NK-92 (cell line): ENCODE results near the gene PIK3C3.

Experiments
- DNase-seq: peaks from one replicate; lab custom pipeline; 2025; ENCODE audit not compliant: unreplicated experiment; lab: John Stamatoyannopoulos, UW

The PIK3C3 gene

DNA sequence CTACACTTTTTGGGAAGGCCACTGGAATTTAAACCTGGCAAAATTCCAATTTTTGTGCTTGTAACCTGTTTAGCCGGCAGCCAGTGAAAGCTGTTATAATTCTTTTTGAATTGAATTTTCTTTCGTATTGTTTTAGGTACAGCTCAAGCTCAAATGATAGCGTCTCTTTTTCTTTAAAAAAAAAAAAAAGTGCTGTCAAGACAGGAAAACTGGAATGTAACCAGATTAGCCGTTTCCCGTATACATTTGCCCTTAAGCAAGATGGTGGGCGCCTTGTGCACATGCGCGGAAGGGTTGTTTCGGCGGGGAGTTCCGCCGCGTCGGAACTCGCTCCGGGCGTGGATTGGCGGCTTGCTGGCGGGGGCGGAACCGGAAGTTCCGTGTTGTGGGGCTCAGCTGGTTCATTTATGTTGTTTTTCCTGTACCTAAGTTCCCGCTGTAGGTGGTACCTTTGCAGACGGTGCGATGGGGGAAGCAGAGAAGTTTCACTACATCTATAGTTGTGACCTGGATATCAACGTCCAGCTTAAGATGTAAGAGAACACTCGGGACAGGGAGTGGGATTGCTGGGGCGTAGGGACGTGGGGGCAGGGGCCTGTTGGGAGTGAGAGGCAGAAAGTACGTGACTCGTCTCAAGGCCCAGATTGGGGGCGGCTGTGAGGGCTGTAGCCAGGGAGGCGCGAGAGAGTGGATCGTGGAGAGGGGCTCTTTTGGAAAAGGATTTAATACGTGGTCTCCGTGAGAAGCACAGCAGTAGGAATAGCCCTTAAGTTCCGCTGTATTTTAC is at the start of gene PIK3C3:
TSS of gene PIK3C3 (plus strand) at position 408 of the 787 bp plus-strand sequence. CDS start at position 466, 58 bp downstream.
- DNase-seq: peak; percentile 85

DNA sequence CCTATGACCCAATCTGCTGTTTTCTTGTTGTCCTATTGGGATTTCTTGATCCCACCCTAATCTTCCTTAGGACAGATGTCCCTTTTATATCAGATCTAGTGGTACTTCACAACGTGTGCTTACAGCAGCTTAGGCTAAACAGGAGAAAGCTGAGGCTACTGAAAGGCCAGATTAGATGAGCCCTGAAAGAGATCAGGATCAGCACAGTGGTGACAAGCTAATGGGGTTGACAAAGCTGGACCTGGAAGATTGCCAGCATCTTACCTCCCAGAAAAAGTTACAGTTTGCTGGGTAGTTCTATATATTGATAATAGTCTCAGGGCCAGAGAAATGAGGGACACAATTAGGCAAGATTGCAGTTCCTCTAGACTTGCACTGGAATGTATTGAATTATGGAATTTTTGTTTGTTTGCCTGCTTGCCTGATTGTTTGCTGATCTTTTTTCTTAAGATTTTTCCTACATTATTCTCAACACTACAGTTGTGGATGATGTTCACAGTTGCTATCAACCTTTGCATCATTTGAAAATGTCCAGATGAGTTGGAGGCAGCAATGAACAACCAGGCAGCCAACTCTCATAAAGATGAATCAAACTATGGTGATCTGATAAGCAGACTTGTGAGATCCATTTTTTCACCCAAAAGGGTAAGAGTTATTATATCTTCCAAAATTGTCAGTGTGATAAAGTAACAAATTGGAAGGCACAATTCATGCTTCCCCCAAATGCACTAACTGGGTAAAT is 49.1 kb upstream of the PIK3C3 start:
- DNase-seq: no peak

DNA sequence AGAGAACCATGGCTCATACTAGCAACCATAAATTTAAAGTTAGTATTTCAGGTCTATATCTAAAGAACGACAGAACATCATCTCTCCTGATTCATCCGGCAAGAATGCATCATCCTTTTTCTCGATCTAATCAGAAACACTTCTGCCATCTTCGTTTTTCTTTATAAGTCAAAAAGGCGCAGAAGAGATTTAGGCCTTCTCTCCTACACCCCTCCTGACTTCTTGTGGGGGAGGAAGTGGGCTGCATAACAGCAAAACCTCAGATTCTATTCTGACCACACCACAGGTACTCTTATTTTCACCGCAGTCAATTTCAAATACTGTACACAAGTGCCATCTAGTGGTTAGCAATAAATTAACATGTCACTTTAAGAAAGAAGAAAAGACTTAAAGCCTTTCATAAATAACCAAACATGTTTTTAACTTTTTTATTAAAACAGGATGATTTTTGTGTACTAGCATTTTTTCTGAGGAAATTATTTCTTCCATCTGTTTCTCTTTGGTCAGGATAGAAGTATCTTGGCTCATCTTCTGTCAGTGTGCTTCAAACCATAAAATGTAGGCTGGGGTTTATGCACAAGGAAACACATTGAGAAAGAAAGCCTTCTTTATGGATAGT is 48.4 kb upstream of the PIK3C3 start:
- DNase-seq: no peak

DNA sequence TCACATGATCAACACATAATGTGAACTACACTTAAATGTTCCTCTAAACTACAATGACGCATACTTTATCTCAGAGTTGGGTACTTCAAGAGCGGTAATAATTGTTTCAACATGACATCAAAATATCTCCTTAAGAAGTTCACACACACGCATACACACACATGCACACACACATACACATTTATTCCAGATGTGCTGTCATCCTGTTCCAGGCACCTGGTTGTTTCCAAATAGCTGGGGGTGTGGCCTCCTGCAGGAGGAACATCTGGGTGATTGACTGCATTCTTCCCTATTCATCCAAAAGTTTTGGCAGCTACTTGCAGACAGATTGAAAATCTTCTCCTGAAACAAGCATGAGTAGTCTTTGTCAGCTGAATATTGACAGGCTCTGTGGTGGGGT is 37.9 kb upstream of the PIK3C3 start:
- DNase-seq: no peak

DNA sequence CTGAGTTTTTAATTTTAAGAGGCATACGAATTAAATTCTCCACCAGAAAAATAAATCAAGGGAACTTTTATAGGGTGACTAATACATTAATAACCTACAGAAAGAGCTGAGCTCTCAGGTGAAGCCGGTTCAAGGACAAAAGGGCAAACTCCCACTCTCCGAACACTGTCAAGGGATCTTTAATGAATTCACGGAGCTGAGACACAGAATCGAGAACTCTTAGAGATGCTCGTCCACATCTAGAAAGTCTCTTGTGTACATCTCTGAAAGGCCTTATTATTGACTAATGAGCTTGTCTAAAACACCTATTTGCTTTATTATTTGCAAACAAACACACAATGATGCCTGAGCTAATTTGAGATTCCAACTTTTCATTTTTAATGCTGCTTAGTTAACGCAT is 33.3 kb upstream of the PIK3C3 start:
- DNase-seq: no peak

DNA sequence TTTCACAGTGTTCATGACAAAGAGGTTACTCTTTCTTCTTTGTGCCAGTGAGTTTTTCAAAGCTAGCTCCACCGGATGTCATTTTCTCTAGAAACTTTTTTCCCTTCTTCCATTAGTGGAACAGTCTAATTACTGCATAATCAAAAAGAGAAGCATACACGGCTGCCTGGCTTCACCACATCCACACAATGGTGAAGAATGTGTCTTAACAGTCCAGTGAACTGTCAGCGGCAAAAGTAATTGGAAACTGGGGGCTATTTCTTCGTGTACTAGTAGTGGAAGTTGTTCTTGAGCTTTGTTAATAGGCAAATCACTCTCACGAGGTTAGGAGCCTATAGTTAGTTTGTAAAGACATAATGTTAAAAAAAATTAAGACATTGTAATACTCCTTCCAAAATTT is 32.9 kb upstream of the PIK3C3 start:
- DNase-seq: no peak

DNA sequence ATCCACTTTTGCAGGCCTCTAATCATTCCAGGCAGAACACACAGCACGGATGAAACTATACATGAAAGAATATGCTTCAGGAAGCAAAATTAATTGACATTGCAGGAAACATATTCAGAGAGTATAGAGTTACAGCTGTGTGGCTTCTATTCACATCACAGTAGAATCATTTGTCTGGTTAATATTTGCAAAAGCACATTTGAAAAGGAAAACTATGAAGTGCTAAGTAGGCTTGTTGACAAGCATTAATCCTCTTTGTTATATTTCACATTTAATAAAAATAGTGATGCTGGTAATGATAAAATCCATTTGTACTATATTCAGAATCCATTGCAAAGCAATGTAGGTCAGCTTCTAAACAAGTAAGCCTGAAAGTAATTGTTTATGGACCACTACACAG is 32.2 kb upstream of the PIK3C3 start:
- DNase-seq: no peak

DNA sequence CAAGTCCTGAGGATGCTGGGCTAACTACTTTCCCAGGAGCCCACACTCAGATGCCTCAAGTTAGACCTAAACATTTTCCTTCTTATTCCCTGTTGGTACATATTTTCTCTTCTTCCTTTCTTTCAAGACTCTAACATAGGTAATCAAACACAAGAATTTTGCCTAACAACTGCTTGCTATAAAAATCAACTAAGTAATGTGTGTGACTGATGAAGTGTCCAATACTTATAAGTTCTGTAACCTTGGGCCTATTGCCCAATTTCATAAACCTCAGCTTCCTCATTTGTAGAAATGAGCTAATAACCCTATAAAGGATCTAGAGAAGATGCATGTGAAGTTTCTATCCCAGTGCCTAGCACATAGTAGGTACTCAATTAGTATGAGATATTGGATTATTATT is 31.6 kb upstream of the PIK3C3 start:
- DNase-seq: no peak

DNA sequence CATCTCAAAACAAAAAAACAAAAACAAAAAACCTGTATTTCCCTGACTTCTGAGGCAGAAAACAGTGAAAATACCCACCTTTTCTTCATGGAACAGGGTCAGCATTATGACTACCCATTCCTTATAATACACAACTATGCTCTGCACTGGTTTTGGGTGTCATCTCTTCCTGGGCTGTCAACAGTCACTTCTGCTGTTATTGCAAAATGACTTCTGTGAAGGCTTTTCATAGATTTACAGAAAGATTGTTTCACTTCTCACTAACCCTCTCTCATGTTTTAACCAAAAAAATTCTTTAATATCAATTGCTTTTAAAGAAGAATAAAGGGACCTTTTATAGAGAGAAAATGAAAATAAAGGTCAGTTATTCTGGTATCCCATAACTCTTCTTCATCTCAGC is 26.5 kb upstream of the PIK3C3 start:
- no peak for DNase-seq

DNA sequence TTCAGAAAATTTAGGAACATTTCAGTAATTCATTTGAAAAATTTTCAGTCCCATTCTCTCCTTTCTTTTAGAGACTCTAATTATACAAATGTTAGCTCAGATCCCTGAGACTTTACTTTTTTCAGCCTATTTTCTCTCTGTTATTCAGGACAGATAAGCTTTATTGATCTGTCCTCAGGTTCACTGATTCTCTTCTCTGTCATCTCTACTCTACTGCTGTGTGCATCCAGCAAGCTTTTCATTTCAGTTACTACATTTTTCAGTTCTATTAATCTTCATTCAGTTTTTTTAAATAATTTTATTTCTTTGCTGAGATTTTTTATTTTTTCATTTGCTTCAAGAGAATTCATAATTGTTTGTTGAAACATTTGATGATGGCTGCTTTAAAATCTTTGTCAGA is 22.1 kb upstream of the PIK3C3 start:
- no peak for DNase-seq

DNA sequence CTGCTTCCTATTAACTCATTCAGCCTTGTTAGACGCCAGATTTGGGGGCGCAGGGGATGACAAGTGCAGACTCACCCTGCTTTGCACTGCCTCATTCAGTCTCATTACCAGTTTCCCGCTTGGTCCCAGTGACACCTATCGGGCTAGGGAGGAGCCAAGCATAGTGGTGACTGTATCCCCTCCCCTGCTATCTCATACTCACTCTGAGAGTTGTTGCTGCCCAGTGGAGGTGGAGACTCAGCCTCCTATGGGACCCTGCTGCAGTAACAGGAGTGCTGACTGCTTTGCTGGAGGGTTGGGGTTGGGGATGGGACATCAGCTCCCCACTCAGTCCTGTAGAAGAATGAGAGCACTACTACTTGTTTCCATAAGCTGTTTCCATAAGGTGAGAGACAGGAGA is 21.3 kb upstream of the PIK3C3 start:
- no peak for DNase-seq

DNA sequence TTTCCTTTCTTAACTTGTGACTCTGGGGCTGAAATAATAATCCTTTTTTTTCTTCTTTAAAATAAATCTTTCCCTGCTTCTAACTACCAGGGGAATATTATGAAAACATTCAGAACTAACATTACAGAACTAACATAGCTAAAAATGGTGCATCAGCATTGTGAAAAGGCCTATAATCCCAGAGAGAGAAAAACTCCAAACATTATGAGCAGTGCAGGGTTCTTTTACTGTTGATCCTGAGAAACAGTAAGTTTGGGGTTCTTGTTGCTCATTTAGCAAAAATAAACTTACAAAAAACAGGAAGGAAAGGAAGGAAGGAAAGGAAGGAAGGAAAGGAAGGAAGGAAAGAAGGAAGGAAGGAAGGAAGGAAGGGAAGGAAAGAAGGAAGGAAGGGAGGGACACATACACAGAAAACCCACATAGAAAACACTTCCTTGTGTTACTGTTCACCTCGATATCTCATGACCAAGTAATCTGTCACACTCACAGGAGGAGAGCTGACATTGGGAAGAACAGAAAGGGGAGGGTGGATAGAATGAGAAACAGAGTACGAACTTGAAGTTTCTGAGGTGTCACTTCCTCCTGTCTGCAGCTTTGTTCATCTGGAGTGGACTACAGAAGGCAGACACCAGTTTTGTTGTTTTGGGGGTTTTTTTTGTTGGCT is 18.4 kb upstream of the PIK3C3 start:
- DNase-seq: no peak

DNA sequence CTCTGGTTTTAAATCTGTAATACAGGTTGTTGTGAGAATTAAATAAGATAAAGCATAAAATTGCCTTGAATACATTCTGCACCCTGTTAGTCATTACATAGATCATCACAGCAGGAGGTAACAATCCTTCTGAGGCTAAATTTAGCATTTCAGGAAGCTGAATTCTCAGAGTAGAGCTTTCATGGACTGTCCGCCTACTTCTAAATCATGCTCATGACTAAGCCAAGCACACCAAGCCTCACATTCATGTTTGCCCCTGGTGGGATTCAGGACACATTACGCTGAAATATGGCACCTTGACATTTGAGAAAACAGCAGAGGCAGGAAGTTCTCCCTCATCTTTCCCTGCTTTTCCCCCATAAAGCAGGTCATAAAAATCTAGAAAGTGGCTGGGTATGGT is 16.6 kb upstream of the PIK3C3 start:
- no peak for DNase-seq

DNA sequence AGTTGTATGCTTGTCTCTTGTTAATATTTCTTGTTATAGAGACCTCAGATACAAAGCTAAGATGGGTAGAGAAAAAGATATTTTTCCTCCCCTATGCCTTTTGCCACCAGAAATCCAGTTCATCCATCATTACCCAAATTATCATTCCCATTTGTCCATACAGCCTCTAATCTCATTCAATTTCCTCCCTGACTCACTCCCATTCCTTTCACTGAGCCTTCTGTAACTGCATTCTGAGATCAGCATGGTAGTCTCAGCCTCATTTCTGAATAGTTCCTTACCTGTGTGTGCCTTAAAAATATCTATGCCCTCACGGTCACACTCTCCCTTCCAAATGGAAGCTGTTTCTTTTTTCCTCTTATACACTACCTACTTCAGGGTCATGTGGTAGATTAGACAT is 15.7 kb upstream of the PIK3C3 start:
- DNase-seq: no peak

DNA sequence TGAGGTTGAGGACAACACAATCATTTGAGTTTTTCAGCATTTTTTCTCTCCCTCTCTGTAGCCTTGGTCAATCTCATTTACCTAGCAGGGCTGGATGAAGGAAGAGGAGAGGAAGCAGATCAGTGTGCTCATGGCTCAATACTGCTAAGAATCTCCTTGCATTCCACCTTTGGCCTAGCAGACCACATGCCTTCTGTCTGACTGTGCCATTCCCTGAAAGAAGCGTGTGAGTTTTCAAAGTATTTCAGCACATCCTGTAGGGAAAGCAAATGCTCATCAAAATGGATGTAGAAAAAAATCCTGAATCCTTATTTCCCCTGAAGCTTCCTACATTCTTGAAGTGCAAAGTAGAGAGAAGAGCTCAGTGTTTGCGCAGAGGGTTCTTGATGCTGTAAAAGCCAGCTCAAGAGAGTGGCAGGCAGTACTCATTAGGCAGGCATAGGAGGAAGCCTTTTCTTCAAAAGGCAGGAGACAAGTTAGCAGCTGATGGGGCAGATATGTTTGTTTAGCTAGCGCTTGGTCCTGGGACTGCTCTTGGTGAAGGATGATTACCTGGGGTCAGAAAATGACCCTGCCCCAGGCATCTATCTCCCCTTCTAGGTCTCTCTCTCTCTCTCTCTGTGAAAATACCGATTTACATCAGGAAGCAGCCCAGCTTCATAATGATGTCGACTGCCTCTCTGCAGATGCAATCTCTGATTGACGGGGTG is 14.4 kb upstream of the PIK3C3 start:
- DNase-seq: no peak

DNA sequence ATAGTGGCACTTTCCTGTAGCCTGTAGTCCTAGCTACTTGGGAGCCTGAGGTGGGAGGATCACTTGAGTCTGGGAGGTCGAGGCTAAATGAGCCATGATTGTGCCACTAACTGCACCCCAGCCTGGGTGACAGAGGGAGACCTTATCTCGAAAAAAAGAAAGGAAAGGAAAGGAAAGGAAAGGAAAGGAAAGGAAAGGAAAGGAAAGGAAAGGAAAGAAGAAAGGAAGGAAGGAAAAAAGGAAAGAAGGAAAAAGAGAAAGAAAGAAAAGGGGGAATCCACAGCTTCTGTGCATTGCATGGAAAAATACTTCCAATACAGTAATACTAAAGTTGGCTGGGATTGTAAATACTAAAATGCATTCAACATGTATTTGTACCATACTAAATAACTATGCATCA is 12.8 kb upstream of the PIK3C3 start:
- DNase-seq: no peak

DNA sequence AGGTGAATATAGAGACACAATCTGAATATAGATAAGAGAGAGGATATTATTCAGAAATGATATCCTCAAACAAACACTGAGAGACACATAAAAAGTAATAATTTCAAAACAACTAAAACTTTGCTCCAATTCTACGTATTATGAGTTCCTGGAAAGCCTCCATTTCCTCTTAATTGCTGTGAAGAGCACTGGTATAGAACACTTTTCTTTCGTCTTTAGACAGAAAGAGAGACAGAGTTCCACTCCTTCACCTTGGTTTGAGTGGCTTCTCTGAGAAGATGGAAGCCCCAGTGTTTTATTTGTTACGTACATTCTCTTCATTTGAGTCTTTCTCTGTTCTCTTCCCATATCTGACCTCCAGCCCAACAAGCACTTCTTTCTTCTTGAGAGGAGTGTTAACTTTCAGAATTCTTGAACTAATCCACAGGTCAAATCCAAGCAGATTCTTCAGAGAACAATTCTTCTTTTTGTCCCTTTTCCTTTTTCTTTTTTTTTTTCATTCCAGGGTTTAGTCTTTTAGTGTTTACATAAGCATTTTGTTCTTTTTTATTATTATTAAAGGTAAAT is 6.4 kb upstream of the PIK3C3 start:
- DNase-seq: no peak

DNA sequence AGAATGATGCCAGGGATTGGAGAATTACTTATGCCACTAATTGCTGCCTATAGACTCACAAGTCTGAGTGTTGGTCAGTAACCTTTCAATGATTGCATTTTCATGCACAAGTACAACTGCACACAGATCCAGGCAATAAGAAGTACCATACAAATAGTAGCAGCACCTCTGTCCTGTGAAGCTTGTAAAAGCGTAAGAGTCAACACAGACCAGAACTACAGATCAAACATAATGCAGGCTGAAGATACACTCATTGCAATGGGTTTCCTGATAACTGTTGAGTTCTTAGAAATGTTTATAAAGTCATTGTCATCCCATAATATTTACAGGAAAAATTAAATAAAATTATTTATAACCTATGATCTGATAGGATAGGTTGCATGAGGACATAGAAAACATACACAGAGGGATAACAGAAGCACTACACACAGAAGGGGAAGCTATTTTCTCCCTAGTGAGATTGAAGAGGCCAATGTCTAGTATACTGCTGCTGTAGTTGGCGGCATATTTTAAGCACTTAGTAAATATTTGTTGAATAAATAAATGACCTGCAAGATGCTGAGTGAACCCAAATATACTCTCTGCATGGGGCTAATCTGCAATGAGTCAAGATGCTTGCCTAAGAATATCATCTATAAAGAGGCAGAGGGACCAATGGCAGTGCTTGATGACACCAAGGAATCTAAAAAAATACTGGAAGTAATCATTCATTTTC is 5.7 kb upstream of the PIK3C3 start:
- no peak for DNase-seq

DNA sequence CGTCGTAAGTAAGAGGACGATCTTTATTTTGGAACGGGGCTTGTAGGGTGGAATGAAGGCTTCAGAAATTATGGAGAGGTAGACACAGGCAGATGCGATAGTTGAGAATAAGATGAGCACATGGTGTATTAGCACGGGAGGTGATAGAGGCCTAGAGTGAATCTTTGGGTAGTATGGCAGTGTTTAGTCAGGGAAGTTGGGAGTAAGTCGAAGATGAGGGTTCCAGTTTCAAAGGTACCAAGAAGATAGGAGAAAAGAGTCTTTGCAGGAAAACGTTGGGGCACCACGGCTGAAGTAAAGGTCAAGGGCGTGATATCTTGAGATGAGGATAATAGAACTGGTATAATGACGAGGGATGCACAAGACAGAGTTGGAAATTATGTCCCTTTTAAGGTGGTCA is 654 bp downstream of the PIK3C3 start:
- DNase-seq: no peak

DNA sequence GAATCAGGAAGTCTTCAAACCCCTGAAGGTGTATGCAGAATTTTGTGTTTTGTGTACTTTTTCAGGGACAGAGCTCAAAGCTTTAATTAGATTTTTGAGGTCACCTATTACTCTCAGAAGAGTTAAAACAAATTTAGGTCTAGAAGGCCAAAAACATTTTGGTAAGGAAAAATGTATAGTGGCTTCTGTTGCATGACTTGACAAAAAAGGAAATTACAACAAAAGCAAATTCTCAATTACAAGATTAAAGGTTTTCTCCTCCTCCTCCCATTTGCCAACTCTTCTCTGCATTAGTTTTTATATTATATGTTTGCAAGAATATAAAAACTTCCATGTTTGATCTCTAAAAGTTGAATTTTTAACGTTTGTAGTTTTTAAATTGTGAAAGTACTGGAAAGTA is 4.0 kb downstream of the PIK3C3 start:
- DNase-seq: no peak
